Stimulated activated CD8-positive, alpha-beta memory T cell treated with anti-CD3 and anti-CD28 coated beads, Interleukin-4, amount 100 ng/mL, for 1 hour (primary cell): ENCODE results near the gene TMEM131L.

Experiments
- DNase-seq, 2 donors: peaks; one replicate each; pipeline ENCODE4 v3.0.0-alpha.2; 2020; ENCODE audit warnings: low read depth in 2 of 2, low spot score in 1 of 2

Gene TMEM131L

GRCh38 chr4:153519687-153520086 is 53.5 kb downstream of the TMEM131L start:
- no peak for DNase-seq

GRCh38 chr4:153520227-153520626 is 54.1 kb downstream of the TMEM131L start:
- no peak for DNase-seq

- no peak for DNase-seq
These were observed 54.7 kb downstream of the TMEM131L start for GRCh38 chr4:153520801-153521329.

- DNase-seq: no peak
These were observed 55.3 kb downstream of the TMEM131L start for GRCh38 chr4:153521478-153521877.

GRCh38 chr4:153521999-153522801 is 56.0 kb downstream of the TMEM131L start:
- DNase-seq: no peak

- no peak for DNase-seq
These were observed 56.6 kb downstream of the TMEM131L start for GRCh38 chr4:153522802-153523094.

- no peak for DNase-seq
These were observed 57.1 kb downstream of the TMEM131L start for GRCh38 chr4:153523164-153523796.

GRCh38 chr4:153523941-153524386 is 57.8 kb downstream of the TMEM131L start:
- no peak for DNase-seq

- DNase-seq: no peak
These were observed 58.5 kb downstream of the TMEM131L start for GRCh38 chr4:153524682-153525081.

- DNase-seq: no peak
These were observed 61.5 kb downstream of the TMEM131L start for GRCh38 chr4:153527690-153528089.

GRCh38 chr4:153528705-153529485 is 62.7 kb downstream of the TMEM131L start:
- DNase-seq: no peak

- no peak for DNase-seq
These were observed 63.5 kb downstream of the TMEM131L start for GRCh38 chr4:153529646-153530045.

- no peak for DNase-seq
These were observed 64.3 kb downstream of the TMEM131L start for GRCh38 chr4:153530284-153530999.

- DNase-seq: no peak
These were observed 64.8 kb downstream of the TMEM131L start for GRCh38 chr4:153531000-153531358.

GRCh38 chr4:153531976-153532626 is 65.9 kb downstream of the TMEM131L start:
- DNase-seq: no peak

GRCh38 chr4:153532636-153533035 is 66.5 kb downstream of the TMEM131L start:
- DNase-seq: no peak

- no peak for DNase-seq
These were observed 67.2 kb downstream of the TMEM131L start for GRCh38 chr4:153533387-153533786.

GRCh38 chr4:153534792-153535629 is 68.9 kb downstream of the TMEM131L start:
- no peak for DNase-seq

GRCh38 chr4:153535772-153536513 is 69.8 kb downstream of the TMEM131L start:
- no peak for DNase-seq
